Astrocyte (in vitro differentiated cells and primary cell): ENCODE results near the gene GRM4. TPM values are rescaled to one million over a fixed set of nuclear protein-coding genes. Genes with fewer than 3 reads are reported as not detected.

Experiments used
- DNase-seq: peaks from one replicate; pipeline ENCODE4 v3.0.0-alpha.2; 2010; ENCODE audit warnings: low read depth
- FAIRE-seq: peaks from 2 replicates; lab custom pipeline; 2011; peaks lifted over from hg19 to GRCh38; lab: Jason Lieb, UNC
- H2AFZ ChIP-seq: 2 replicates; pipeline ENCODE4 v1.6.0; 2012; ENCODE audit warnings: low read depth, low read length, inconsistent platforms
- H3K27ac ChIP-seq: 2 replicates; pipeline ENCODE4 v1.5.1; 2011; ENCODE audit warnings: low read depth, low read length, inconsistent platforms
- H3K27me3 ChIP-seq: 2 replicates; pipeline ENCODE4 v1.6.0; 2011; ENCODE audit warnings: low read length, inconsistent platforms; ENCODE audit not compliant: insufficient read depth
- H3K36me3 ChIP-seq: 2 replicates; pipeline ENCODE4 v1.5.1; 2011; ENCODE audit warnings: low read length, inconsistent platforms; ENCODE audit not compliant: insufficient read depth
- H3K4me1 ChIP-seq: 2 replicates; pipeline ENCODE4 v1.5.1; 2011; ENCODE audit warnings: low read length, inconsistent platforms; ENCODE audit not compliant: insufficient read depth
- H3K4me2 ChIP-seq: 2 replicates; pipeline ENCODE4 v1.6.0; 2012; ENCODE audit warnings: low read length, inconsistent platforms
- H3K4me3 ChIP-seq: 2 replicates; pipeline ENCODE4 v1.5.1; 2011; ENCODE audit warnings: low read depth, mild to moderate bottlenecking, low read length, inconsistent platforms; ENCODE audit not compliant: insufficient read depth
- H3K79me2 ChIP-seq: 2 replicates; pipeline ENCODE4 v1.6.0; 2012; ENCODE audit warnings: mild to moderate bottlenecking, low read length, inconsistent platforms; ENCODE audit not compliant: insufficient read depth
- H3K9ac ChIP-seq: 2 replicates; pipeline ENCODE4 v1.6.0; 2012; ENCODE audit warnings: mild to moderate bottlenecking, low read length, inconsistent platforms
- H3K9me3 ChIP-seq: 2 replicates; pipeline ENCODE4 v1.5.1; 2012; ENCODE audit warnings: low read depth, mild to moderate bottlenecking, low read length, inconsistent platforms; ENCODE audit not compliant: insufficient read depth
- H4K20me1 ChIP-seq: 2 replicates; pipeline ENCODE4 v1.6.0; 2012; ENCODE audit warnings: low read length, inconsistent platforms; ENCODE audit not compliant: insufficient read depth
- H3K27ac Mint-ChIP-seq: one replicate; pipeline ENCODE4 v1.8.0; 2021; ENCODE audit warnings: mild to moderate bottlenecking, mixed read lengths; ENCODE audit not compliant: unreplicated experiment
- H3K27me3 Mint-ChIP-seq: one replicate; pipeline ENCODE4 v1.8.0; 2021; ENCODE audit warnings: low read depth, mixed read lengths; ENCODE audit not compliant: unreplicated experiment
- H3K36me3 Mint-ChIP-seq: one replicate; pipeline ENCODE4 v1.8.0; 2021; ENCODE audit warnings: low read depth, mixed read lengths; ENCODE audit not compliant: unreplicated experiment
- H3K4me1 Mint-ChIP-seq: one replicate; pipeline ENCODE4 v1.8.0; 2021; ENCODE audit warnings: low read depth, mixed read lengths; ENCODE audit not compliant: unreplicated experiment
- H3K4me3 Mint-ChIP-seq: one replicate; pipeline ENCODE4 v1.8.0; 2021; ENCODE audit warnings: mild to moderate bottlenecking, moderate library complexity, mixed read lengths; ENCODE audit not compliant: unreplicated experiment
- H3K9me3 Mint-ChIP-seq: one replicate; pipeline ENCODE4 v1.8.0; 2021; ENCODE audit warnings: mild to moderate bottlenecking, mixed read lengths; ENCODE audit not compliant: unreplicated experiment
- EZH2 ChIP-seq: IDR thresholded peaks from 2 replicates; pipeline ENCODE4 v1.6.1; 2012; ENCODE audit warnings: mild to moderate bottlenecking, low read length, inconsistent platforms; ENCODE audit not compliant: insufficient read depth
- total RNA-seq: library from RNA; stranded (reverse); gene quantifications from 2 replicates; pipeline ENCODE4 v1.2.1, GENCODE V29; 2021
- TF ChIP-seq, protein P1 (sequence below): IDR thresholded peaks from 2 replicates; pipeline ENCODE4 v1.5.1; 2011; ENCODE audit warnings: low read depth, mild to moderate bottlenecking, inconsistent platforms, low read length, moderate library complexity; ENCODE audit not compliant: insufficient read depth

Gene GRM4
- total RNA-seq, 1 donor from 2014 or later = 0.30 TPM

- no peak overlapping the region for H3K27ac ChIP-seq
- Mint-ChIP-seq H3K9me3 (peaks cover 2% of the 10 kb centered on the region), H3K36me3 (no peaks in the 10 kb centered on the region), H3K4me3 (no peak overlapping the region), H3K27me3 (peaks cover 68% of the 10 kb centered on the region), H3K27ac (no peak overlapping the region), H3K4me1 (no peaks in the 10 kb centered on the region)
- no peaks in the 10 kb centered on the region for H3K4me1 ChIP-seq
- no peak overlapping the region for H2AFZ ChIP-seq
- H3K36me3 ChIP-seq = no peaks in the 10 kb centered on the region
- no peak for DNase-seq
- TF ChIP-seq, protein P1, sequence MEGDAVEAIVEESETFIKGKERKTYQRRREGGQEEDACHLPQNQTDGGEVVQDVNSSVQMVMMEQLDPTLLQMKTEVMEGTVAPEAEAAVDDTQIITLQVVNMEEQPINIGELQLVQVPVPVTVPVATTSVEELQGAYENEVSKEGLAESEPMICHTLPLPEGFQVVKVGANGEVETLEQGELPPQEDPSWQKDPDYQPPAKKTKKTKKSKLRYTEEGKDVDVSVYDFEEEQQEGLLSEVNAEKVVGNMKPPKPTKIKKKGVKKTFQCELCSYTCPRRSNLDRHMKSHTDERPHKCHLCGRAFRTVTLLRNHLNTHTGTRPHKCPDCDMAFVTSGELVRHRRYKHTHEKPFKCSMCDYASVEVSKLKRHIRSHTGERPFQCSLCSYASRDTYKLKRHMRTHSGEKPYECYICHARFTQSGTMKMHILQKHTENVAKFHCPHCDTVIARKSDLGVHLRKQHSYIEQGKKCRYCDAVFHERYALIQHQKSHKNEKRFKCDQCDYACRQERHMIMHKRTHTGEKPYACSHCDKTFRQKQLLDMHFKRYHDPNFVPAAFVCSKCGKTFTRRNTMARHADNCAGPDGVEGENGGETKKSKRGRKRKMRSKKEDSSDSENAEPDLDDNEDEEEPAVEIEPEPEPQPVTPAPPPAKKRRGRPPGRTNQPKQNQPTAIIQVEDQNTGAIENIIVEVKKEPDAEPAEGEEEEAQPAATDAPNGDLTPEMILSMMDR = no peak
- TF ChIP-seq EZH2 = no peak
- peaks cover 10% of the 10 kb centered on the region for H3K27me3 ChIP-seq
- H3K9ac ChIP-seq = no peak overlapping the region
- no peaks in the 10 kb centered on the region for H3K9me3 ChIP-seq
- H3K79me2 ChIP-seq = no peaks in the 10 kb centered on the region
- no peak for FAIRE-seq
- H3K4me2 ChIP-seq = no peak overlapping the region
- H4K20me1 ChIP-seq = no peaks in the 10 kb centered on the region
- H3K4me3 ChIP-seq = no peak overlapping the region
Measured at GRCh38 chr6:34052918-34053608, 92.8 kb downstream of the GRM4 start.

- no peaks in the 10 kb centered on the region for H3K36me3 ChIP-seq
- Mint-ChIP-seq H3K27ac (no peak overlapping the region), H3K4me3 (no peak overlapping the region), H3K36me3 (no peaks in the 10 kb centered on the region), H3K27me3 (peaks cover 67% of the 10 kb centered on the region), H3K4me1 (no peaks in the 10 kb centered on the region), H3K9me3 (peaks cover 2% of the 10 kb centered on the region)
- no peaks in the 10 kb centered on the region for H4K20me1 ChIP-seq
- H3K4me2 ChIP-seq = no peak overlapping the region
- no peak overlapping the region for H3K4me3 ChIP-seq
- no peaks in the 10 kb centered on the region for H3K4me1 ChIP-seq
- H3K27me3 ChIP-seq = peaks cover 14% of the 10 kb centered on the region
- no peak overlapping the region for H2AFZ ChIP-seq
- TF ChIP-seq, protein P1 = no peak
- TF ChIP-seq EZH2 = no peak
- FAIRE-seq = no peak
- H3K9me3 ChIP-seq = no peaks in the 10 kb centered on the region
- H3K9ac ChIP-seq = no peak overlapping the region
- no peak for DNase-seq
- H3K27ac ChIP-seq = no peak overlapping the region
- no peaks in the 10 kb centered on the region for H3K79me2 ChIP-seq
Measured at GRCh38 chr6:34052071-34052825, 93.6 kb downstream of the GRM4 start.
